HG03460 (cell line): ENCODE data around the gene PLAC8L1.
A peak's percentile ranks its signal among the peaks of the same experiment; 100 is the strongest.

Experiments used
- ATAC-seq: cut with Tn5 transposase; IDR thresholded peaks from one replicate; pipeline ENCODE4 v1.9.1; 2021; ENCODE audit not compliant: unreplicated experiment

PLAC8L1 gene

GRCh38 chr5:146081556-146081955 is 23.8 kb downstream of the PLAC8L1 start:
- ATAC-seq, result no peak

- ATAC-seq, result no peak
Observed at GRCh38 chr5:146079695-146080373, 25.5 kb downstream of the PLAC8L1 start.

GRCh38 chr5:146078566-146078965 is 26.8 kb downstream of the PLAC8L1 start:
- no peak for ATAC-seq

- no peak for ATAC-seq
Observed at GRCh38 chr5:146076455-146076854, 28.9 kb downstream of the PLAC8L1 start.

- no peak for ATAC-seq
Observed at GRCh38 chr5:146076028-146076427, 29.3 kb downstream of the PLAC8L1 start.

GRCh38 chr5:146073239-146073900 is 32.0 kb downstream of the PLAC8L1 start:
- ATAC-seq, result no peak

GRCh38 chr5:146072595-146072994 is 32.8 kb downstream of the PLAC8L1 start:
- no peak for ATAC-seq

GRCh38 chr5:146071171-146071570 is 34.2 kb downstream of the PLAC8L1 start:
- ATAC-seq, result no peak

- no peak for ATAC-seq
Observed at GRCh38 chr5:146070746-146071145, 34.6 kb downstream of the PLAC8L1 start.

- no peak for ATAC-seq
Observed at GRCh38 chr5:146069780-146070099, 35.6 kb downstream of the PLAC8L1 start.

GRCh38 chr5:146068977-146069779 is 36.2 kb downstream of the PLAC8L1 start:
- peak; percentile 85 for ATAC-seq

GRCh38 chr5:146068206-146068605 is 37.2 kb downstream of the PLAC8L1 start:
- no peak for ATAC-seq

GRCh38 chr5:146066968-146067367 is 38.4 kb downstream of the PLAC8L1 start:
- no peak for ATAC-seq

- no peak for ATAC-seq
Observed at GRCh38 chr5:146060221-146060585, 45.2 kb downstream of the PLAC8L1 start.

GRCh38 chr5:146059460-146060220 is 45.7 kb downstream of the PLAC8L1 start:
- ATAC-seq, result no peak

- no peak for ATAC-seq
Observed at GRCh38 chr5:146055432-146055831, 49.9 kb downstream of the PLAC8L1 start.

- no peak for ATAC-seq
Observed at GRCh38 chr5:146052780-146053179, 52.6 kb downstream of the PLAC8L1 start.

GRCh38 chr5:146051678-146052077 is 53.7 kb downstream of the PLAC8L1 start:
- no peak for ATAC-seq

- ATAC-seq, result no peak
Observed at GRCh38 chr5:146050086-146050485, 55.3 kb downstream of the PLAC8L1 start.

GRCh38 chr5:146049704-146050026 is 55.7 kb downstream of the PLAC8L1 start:
- no peak for ATAC-seq

GRCh38 chr5:146048994-146049703 is 56.2 kb downstream of the PLAC8L1 start:
- no peak for ATAC-seq
